SK-N-SH treated with all-trans-retinoic acid at 6 μM for 48 hours (cell line): ENCODE results near the gene IGF2R.

Experiments
- BACH2 ChIP-seq: fragments of 250-450 bp; sonication (Bioruptor Pico); IDR thresholded peaks from 2 replicates; pipeline ENCODE4 v1.9.0; 2021; ENCODE audit warnings: mild to moderate bottlenecking, borderline replicate concordance
- TCF4 ChIP-seq: fragments of 250-450 bp; sonication (Bioruptor Pico); IDR thresholded peaks from 2 replicates; pipeline ENCODE4 v1.8.0; 2021; ENCODE audit warnings: mild to moderate bottlenecking, moderate library complexity, borderline replicate concordance
- TOX ChIP-seq: fragments of 250-450 bp; sonication (Bioruptor Pico); IDR thresholded peaks from 2 replicates; pipeline ENCODE4 v1.8.0; 2021; ENCODE audit warnings: mild to moderate bottlenecking, moderate library complexity, borderline replicate concordance
- ZC3H10 ChIP-seq: fragments of 250-450 bp; sonication (Bioruptor Pico); IDR thresholded peaks from 2 replicates; pipeline ENCODE4 v1.5.1; 2021; ENCODE audit warnings: mild to moderate bottlenecking, moderate library complexity
- ZFP3 ChIP-seq: fragments of 250-450 bp; sonication (Bioruptor Pico); IDR thresholded peaks from 2 replicates; pipeline ENCODE4 v1.5.0; 2020; ENCODE audit warnings: mild to moderate bottlenecking, moderate library complexity
- ZFP30 ChIP-seq: fragments of 450-650 bp; formaldehyde crosslinking; IDR thresholded peaks from 2 replicates; pipeline ENCODE4 v1.5.0; 2022; ENCODE audit warnings: mild to moderate bottlenecking, moderate library complexity
- ZNF70 ChIP-seq: fragments of 450-650 bp; formaldehyde crosslinking; IDR thresholded peaks from 2 replicates; pipeline ENCODE4 v1.5.0; 2020; ENCODE audit warnings: mild to moderate bottlenecking, moderate library complexity
- TF ChIP-seq, protein P1 (sequence below): fragments of 250-450 bp; sonication (Bioruptor Pico); IDR thresholded peaks from 2 replicates; pipeline ENCODE4 v1.8.0; 2020; ENCODE audit warnings: mild to moderate bottlenecking, moderate library complexity, borderline replicate concordance
- TF ChIP-seq, protein P2 (sequence below): fragments of 250-450 bp; sonication (Bioruptor Pico); IDR thresholded peaks from 2 replicates; pipeline ENCODE4 v1.8.0; 2021; ENCODE audit warnings: low read depth, mild to moderate bottlenecking, moderate library complexity, borderline replicate concordance

DNA sequence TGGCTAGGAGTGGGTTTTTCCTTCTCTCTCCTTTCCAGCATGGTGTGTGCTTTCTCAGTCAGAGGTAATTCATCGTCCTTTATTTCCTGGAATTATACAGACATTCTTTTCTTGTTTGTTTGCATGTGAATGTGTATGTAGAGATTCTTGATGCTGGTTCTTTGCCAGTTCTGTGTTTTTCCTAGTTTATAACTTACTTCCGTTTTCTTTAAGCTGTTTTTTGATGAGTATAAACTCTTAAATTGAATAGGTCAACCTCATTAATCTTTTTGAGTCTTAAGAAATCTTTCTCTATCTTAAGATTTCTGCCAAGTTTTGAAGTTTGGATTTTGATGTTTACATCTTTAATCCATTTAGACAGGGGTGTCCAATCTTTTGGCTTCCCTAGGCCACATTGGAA, 38.7 kb downstream of the IGF2R start:
- TF ChIP-seq BACH2 (CRISPR knock-in tag) (no peak), ZFP30 (CRISPR knock-in tag) (no peak), ZC3H10 (CRISPR knock-in tag) (no peak), ZFP3 (CRISPR knock-in tag) (no peak), ZNF70 (CRISPR knock-in tag) (no peak), TCF4 (CRISPR knock-in tag) (no peak), TOX (no peak)
- TF ChIP-seq, protein P1, sequence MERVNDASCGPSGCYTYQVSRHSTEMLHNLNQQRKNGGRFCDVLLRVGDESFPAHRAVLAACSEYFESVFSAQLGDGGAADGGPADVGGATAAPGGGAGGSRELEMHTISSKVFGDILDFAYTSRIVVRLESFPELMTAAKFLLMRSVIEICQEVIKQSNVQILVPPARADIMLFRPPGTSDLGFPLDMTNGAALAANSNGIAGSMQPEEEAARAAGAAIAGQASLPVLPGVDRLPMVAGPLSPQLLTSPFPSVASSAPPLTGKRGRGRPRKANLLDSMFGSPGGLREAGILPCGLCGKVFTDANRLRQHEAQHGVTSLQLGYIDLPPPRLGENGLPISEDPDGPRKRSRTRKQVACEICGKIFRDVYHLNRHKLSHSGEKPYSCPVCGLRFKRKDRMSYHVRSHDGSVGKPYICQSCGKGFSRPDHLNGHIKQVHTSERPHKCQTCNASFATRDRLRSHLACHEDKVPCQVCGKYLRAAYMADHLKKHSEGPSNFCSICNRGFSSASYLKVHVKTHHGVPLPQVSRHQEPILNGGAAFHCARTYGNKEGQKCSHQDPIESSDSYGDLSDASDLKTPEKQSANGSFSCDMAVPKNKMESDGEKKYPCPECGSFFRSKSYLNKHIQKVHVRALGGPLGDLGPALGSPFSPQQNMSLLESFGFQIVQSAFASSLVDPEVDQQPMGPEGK (CRISPR knock-in tag), result no peak
- TF ChIP-seq, protein P2, sequence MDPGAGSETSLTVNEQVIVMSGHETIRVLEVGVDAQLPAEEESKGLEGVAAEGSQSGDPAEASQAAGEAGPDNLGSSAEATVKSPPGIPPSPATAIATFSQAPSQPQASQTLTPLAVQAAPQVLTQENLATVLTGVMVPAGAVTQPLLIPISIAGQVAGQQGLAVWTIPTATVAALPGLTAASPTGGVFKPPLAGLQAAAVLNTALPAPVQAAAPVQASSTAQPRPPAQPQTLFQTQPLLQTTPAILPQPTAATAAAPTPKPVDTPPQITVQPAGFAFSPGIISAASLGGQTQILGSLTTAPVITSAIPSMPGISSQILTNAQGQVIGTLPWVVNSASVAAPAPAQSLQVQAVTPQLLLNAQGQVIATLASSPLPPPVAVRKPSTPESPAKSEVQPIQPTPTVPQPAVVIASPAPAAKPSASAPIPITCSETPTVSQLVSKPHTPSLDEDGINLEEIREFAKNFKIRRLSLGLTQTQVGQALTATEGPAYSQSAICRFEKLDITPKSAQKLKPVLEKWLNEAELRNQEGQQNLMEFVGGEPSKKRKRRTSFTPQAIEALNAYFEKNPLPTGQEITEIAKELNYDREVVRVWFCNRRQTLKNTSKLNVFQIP, result no peak
